ENCODE results near the gene EIF2S2. TPM values are rescaled to one million over a fixed set of nuclear protein-coding genes. Genes with fewer than 3 reads are reported as not detected.

The EIF2S2 gene
- total RNA-seq, 6 donors from 2014 or later: 28.3 to 76.1 (median 50.3) TPM

DNA sequence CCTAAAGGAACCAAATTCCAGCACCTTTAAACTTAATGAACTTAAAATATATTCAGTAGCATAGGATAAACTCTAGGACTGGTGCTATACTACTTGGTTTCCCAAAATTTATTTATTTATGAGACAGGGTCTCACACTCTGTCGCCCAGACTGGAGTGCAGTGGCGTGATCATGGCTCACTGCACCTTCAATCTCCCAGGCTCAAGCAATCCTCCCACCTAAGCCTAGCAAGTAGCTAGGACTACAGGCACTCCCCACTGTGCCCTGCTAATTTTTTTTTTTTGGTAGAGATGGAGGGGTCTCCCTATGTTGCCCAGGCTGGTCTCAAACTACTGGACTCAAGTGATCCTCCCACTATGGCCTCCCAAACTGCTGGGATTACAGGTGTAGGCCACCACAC lies 21.4 kb downstream of the EIF2S2 start:
- H3K27ac ChIP-seq: no peak overlapping the region

DNA sequence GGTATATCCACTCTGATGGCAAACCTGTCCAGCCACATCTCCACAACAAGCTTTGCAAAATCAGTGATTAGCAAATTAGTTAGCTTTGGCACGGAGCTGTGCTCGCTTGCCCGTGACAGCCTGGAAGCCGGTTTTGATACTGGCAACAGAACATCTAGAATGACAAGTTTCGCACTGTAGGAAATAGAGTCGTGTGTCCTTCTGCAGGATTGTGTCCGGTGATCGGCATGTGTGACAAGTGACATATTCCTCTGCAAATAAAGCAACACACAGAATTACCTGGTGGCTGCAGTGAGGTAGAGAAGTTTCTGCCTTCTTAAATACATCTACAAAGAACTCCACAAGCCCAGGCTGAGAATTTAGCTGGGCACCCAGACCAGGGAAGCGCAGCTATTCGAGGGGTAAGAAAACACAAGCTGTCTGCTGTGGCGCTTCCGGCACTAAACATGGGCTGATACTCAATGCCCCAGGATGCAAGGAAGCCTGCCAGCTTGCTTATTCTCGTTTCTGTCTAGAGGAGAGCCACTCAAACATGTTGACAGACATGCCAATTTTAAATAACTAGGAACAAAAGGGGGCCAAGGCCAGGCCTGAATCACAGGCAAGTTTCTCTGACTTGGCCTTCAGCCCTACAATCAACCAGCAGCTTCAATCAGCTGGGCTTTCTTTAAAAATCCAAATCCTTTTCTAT lies 22.2 kb downstream of the EIF2S2 start:
- peak in 1 of 2 donors; percentile 64 for ATAC-seq (ENCODE audit: low FRiP score in 2 of 2)
- peaks cover 21 to 93% (median 49%) of the 10 kb centered on the region in 4 donors for H3K36me3 ChIP-seq
- peaks cover 0 to 7% (median 0%) of the 10 kb centered on the region in 4 donors for H3K4me1 ChIP-seq
- peak overlapping the region in 2 of 4 donors; percentile 8 to 11 for H3K27ac ChIP-seq
- no peaks in the 10 kb centered on the region for H3K9me3 ChIP-seq
- TF ChIP-seq POLR2AphosphoS5 (IDR thresholded peaks at IDR 0.05) (no peak), POLR2A (IDR thresholded peaks at IDR 0.05) (no peak), EP300 (IDR thresholded peaks at IDR 0.05) (no peak)
- TF ChIP-seq, protein P1, sequence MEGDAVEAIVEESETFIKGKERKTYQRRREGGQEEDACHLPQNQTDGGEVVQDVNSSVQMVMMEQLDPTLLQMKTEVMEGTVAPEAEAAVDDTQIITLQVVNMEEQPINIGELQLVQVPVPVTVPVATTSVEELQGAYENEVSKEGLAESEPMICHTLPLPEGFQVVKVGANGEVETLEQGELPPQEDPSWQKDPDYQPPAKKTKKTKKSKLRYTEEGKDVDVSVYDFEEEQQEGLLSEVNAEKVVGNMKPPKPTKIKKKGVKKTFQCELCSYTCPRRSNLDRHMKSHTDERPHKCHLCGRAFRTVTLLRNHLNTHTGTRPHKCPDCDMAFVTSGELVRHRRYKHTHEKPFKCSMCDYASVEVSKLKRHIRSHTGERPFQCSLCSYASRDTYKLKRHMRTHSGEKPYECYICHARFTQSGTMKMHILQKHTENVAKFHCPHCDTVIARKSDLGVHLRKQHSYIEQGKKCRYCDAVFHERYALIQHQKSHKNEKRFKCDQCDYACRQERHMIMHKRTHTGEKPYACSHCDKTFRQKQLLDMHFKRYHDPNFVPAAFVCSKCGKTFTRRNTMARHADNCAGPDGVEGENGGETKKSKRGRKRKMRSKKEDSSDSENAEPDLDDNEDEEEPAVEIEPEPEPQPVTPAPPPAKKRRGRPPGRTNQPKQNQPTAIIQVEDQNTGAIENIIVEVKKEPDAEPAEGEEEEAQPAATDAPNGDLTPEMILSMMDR (IDR thresholded peaks at IDR 0.05): no peak
- WGBS, 2 donors: 73 to 85% methylated on average over 13 of the region's 13 CpGs
- DNase-seq: peak in 1 of 2 donors; percentile 33
- H3K27me3 ChIP-seq: no peaks in the 10 kb centered on the region
- H3K4me3 ChIP-seq: no peak overlapping the region

More for the DNA sequence above, 21.4 kb downstream of the EIF2S2 start:
- Histone ChIP-seq H3K9me3 (no peaks in the 10 kb centered on the region), H3K4me1 (peaks cover 0 to 7% (median 0%) of the 10 kb centered on the region in 4 donors), H3K36me3 (peaks cover 28 to 96% (median 53%) of the 10 kb centered on the region in 4 donors), H3K27me3 (no peaks in the 10 kb centered on the region), H3K4me3 (no peak overlapping the region)
- no peak for DNase-seq
- no peak for ATAC-seq (ENCODE audit: low FRiP score in 2 of 2)
- 98 to 100% methylated on average over 2 of the region's 2 CpGs for WGBS, 2 donors
- no peak for TF ChIP-seq POLR2A (IDR thresholded peaks at IDR 0.05)
- TF ChIP-seq, protein P1 (IDR thresholded peaks at IDR 0.05): no peak
- TF ChIP-seq POLR2AphosphoS5 (IDR thresholded peaks at IDR 0.05): no peak
- no peak for TF ChIP-seq EP300 (IDR thresholded peaks at IDR 0.05)

DNA sequence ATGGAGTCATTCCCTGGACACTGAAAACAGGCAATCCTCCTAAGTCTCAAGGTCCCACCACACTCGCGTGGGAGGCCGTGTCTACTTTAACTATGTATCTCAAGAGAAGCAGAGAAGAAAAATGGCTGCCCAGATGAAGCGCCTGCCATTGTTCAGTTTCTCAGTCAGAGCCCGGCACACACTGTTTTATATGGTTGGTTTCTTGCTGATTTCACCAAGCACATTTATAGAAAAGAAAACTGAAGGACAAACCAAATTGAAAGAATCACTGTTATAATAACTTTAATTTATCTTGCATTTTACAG lies 22.9 kb downstream of the EIF2S2 start:
- no peak for DNase-seq
- Histone ChIP-seq H3K4me1 (peaks cover 0 to 7% (median 0%) of the 10 kb centered on the region in 4 donors), H3K27me3 (no peaks in the 10 kb centered on the region), H3K4me3 (no peak overlapping the region), H3K27ac (no peak overlapping the region), H3K36me3 (peaks cover 18 to 92% (median 52%) of the 10 kb centered on the region in 4 donors), H3K9me3 (no peaks in the 10 kb centered on the region)
- no peak for TF ChIP-seq POLR2AphosphoS5 (IDR thresholded peaks at IDR 0.05)
- TF ChIP-seq, protein P1 (IDR thresholded peaks at IDR 0.05): no peak
- no peak for TF ChIP-seq EP300 (IDR thresholded peaks at IDR 0.05)
- TF ChIP-seq POLR2A (IDR thresholded peaks at IDR 0.05): no peak
- no peak for ATAC-seq (ENCODE audit: low FRiP score in 2 of 2)
- 86 to 89% methylated on average over 5 of the region's 5 CpGs for WGBS, 2 donors

DNA sequence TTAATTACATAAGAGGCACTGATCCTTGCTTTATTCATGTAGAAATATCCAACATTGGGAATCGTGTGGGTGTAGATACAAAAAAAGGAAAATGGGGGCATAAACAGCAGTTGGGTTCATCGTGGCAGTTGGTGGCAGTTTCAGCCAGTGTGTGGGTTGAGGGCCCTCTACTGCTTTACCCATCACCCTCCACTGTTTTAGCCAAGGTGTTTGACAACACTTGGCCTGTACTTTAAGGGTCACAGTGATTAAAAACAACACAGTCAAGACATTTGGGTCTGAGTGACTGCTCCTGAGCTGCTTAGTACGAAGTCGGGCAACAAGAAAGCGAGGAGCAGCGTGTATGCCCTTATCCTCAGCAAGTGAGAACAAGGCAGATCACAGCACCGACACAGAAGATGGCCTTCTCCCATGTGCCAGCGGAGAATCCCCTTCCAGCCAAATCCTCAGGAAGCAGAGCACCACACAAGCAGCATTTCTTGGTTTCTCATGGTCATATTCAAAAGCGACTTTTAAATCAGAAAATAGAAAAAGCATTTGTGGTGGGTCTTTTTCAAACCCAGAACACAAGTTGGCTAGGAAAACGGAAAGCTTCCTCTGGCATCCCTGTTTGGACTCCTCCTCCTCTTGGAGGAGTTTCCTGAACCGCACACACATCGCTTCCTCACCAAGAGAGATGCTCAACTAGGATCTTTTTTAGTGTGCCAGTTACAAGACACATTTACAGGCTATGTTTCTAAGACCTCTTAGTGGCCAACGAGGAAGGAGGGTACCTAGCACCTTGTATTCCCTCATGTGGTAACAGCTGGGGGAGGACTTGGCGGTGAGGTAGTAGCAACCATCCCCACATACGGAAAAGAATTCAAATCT lies 23.5 kb downstream of the EIF2S2 start:
- TF ChIP-seq, protein P1 (IDR thresholded peaks at IDR 0.05): no peak
- TF ChIP-seq POLR2AphosphoS5 (IDR thresholded peaks at IDR 0.05): no peak
- TF ChIP-seq EP300 (IDR thresholded peaks at IDR 0.05): no peak
- no peak for TF ChIP-seq POLR2A (IDR thresholded peaks at IDR 0.05)
- Histone ChIP-seq H3K27me3 (no peaks in the 10 kb centered on the region), H3K4me3 (no peak overlapping the region), H3K9me3 (no peaks in the 10 kb centered on the region), H3K36me3 (peaks cover 18 to 92% (median 50%) of the 10 kb centered on the region in 4 donors), H3K27ac (no peak overlapping the region), H3K4me1 (peaks cover 0 to 7% (median 3%) of the 10 kb centered on the region in 4 donors)
- 85 to 87% methylated on average over 14 to 15 of the region's 15 CpGs for WGBS, 2 donors
- DNase-seq (no peak), ATAC-seq (ENCODE audit: low FRiP score in 2 of 2) (no peak)
